Measurements from ENCODE around the gene DNASE1L1.

Gene DNASE1L1

DNA sequence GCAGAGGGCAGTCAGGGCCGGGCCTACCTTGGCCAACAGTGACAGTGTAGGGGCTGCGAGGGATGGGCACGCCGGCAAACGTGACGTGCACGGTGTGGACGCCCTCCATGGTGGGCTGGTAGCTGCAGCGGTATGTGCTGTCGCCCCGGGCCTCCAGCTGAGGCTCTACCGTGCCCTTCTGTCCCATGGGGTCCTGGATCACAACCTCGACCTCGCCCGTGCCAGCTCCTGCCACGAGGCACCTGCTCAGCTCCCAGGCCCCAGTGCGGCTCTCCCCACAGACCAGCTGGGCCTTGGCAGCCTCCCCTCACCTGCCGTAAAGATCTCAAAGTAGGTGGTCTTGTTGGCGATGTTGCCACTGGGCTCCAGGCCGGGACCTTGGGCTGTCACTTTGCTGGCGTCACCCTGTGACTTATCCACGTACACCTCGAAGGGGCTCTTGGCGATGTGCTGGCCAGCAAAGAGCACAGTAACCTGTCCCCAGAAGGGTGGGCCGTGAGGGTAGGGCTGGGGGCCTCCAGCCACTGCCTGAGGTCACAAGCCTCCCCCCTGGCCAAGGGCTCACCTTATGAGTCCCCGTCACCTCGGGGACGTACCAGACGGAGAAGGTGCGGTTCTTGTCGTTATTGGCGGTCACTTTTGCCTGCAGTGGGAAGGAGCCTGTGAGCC lies 42.9 kb downstream of the DNASE1L1 start:
- TF ChIP-seq, protein P1, sequence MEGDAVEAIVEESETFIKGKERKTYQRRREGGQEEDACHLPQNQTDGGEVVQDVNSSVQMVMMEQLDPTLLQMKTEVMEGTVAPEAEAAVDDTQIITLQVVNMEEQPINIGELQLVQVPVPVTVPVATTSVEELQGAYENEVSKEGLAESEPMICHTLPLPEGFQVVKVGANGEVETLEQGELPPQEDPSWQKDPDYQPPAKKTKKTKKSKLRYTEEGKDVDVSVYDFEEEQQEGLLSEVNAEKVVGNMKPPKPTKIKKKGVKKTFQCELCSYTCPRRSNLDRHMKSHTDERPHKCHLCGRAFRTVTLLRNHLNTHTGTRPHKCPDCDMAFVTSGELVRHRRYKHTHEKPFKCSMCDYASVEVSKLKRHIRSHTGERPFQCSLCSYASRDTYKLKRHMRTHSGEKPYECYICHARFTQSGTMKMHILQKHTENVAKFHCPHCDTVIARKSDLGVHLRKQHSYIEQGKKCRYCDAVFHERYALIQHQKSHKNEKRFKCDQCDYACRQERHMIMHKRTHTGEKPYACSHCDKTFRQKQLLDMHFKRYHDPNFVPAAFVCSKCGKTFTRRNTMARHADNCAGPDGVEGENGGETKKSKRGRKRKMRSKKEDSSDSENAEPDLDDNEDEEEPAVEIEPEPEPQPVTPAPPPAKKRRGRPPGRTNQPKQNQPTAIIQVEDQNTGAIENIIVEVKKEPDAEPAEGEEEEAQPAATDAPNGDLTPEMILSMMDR (IDR thresholded peaks at IDR 0.05; ENCODE audit: low read depth, low read length) = no peak
- no peak for TF ChIP-seq POLR2A (IDR thresholded peaks at IDR 0.05; ENCODE audit: extremely low read depth, insufficient read length)
- TF ChIP-seq, protein P2, sequence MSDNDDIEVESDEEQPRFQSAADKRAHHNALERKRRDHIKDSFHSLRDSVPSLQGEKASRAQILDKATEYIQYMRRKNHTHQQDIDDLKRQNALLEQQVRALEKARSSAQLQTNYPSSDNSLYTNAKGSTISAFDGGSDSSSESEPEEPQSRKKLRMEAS (IDR thresholded peaks at IDR 0.05; ENCODE audit: low read depth, low read length) = no peak
- TF ChIP-seq MYC (IDR thresholded peaks at IDR 0.05; ENCODE audit: low read depth, low read length) = no peak
- DNase-seq (ENCODE audit: low read depth) = no peak
- no peak overlapping the region for H3K4me3 ChIP-seq (ENCODE audit: low read depth, low read length)

DNA sequence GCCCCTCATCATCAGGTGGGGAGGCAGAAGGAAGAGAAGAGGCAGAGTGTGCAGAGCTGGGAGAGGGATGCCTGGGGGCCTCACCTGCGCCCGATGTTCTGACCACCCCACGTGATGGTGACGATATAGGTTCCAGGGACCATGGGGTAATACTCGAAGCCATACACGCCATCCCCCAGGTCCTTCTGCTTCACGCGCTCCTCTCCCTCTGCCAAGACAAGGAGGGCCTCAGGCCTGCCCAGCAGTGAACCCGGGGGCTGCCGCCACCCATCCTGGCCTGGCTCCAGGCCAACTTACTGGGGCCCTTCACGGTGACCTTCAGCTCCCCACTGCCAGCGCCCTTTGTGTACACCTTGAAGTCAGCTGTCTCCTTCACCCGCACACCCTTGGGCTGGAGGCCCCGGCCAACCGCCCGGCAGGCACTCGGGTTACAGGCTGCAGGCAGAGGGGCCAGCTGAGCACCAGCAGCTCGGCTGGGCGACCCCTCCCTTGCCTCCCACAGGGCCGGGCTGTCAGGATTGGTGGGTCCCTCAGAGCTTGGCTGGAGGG lies 43.9 kb downstream of the DNASE1L1 start:
- TF ChIP-seq POLR2A (IDR thresholded peaks at IDR 0.05; ENCODE audit: extremely low read depth, insufficient read length) (no peak), MYC (IDR thresholded peaks at IDR 0.05; ENCODE audit: low read depth, low read length) (no peak)
- TF ChIP-seq, protein P1 (IDR thresholded peaks at IDR 0.05; ENCODE audit: low read depth, low read length) = no peak
- TF ChIP-seq, protein P2 (IDR thresholded peaks at IDR 0.05; ENCODE audit: low read depth, low read length) = no peak
- no peak overlapping the region for H3K4me3 ChIP-seq (ENCODE audit: low read depth, low read length)
- no peak for DNase-seq (ENCODE audit: low read depth)

DNA sequence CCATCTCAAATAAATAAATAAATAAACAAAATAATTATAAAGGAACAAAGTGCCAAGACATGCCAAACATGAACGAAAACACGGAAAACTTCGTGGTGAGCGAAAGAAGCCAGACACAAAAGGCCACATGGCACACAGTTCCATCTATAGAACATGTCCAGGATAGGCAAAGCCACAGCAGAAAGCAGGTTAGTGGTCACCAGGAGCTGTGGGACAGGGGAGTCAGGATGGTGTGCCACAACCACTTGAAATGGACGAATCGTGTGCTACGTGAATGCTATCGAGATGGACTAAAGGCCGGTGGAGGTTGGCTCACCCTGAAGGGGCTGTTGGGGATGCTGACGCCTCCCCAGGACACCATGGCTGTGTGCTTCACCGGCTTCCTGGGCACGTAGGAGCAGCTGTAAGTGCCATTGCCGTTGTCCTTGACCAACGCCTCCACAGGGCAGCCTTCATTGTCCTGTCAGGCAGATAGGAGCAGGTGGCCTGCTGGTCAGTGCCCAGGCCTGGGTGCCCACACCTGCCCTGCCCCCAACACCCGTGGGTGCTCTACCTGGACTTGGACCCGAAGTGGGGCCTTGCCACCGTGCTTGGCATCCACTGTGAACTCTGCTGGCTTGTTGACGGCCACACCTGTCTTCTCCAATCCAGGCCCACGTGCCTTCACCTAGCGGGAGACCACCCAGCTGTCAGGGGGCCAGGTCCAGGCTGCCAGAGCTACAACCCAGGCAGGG lies 45.2 kb downstream of the DNASE1L1 start:
- no peak overlapping the region for H3K4me3 ChIP-seq (ENCODE audit: low read depth, low read length)
- TF ChIP-seq MYC (IDR thresholded peaks at IDR 0.05; ENCODE audit: low read depth, low read length) = no peak
- no peak for TF ChIP-seq POLR2A (IDR thresholded peaks at IDR 0.05; ENCODE audit: extremely low read depth, insufficient read length)
- TF ChIP-seq, protein P1 (IDR thresholded peaks at IDR 0.05; ENCODE audit: low read depth, low read length) = no peak
- TF ChIP-seq, protein P2 (IDR thresholded peaks at IDR 0.05; ENCODE audit: low read depth, low read length) = no peak
- DNase-seq (ENCODE audit: low read depth) = no peak

DNA sequence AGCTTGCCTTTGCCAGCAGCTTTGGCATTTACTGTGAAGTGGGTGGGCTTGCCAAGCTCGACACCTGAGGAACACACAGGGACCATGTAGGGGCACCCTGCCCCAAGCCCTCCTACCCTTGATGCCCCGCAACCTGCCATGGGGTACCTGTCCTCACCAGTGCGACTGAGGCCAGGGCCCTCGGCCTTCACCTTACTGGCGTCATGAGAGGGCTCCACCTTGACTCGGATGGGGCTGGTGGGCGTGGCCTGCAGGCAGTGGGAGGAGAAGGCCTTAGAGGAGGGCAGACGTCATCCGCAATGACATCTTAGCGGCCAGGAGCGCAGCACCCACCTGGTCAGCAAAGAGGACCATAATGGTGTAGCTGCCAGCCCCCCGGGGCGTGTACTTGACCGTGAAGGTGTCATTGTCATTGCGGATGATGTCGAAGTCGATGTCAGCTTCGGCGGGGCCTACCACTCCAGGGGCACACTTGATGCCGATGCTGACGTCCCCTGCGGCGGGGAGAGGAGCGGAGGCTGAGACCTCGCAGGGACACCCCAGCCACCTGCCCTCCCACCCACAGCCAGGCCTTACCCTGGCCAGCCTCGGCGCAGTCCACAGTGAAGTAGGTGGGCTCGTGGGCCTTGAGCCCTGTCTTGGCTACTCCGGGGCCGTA lies 46.8 kb downstream of the DNASE1L1 start:
- TF ChIP-seq MYC (IDR thresholded peaks at IDR 0.05; ENCODE audit: low read depth, low read length) (no peak), POLR2A (IDR thresholded peaks at IDR 0.05; ENCODE audit: extremely low read depth, insufficient read length) (no peak)
- TF ChIP-seq, protein P2 (IDR thresholded peaks at IDR 0.05; ENCODE audit: low read depth, low read length) = no peak
- TF ChIP-seq, protein P1 (IDR thresholded peaks at IDR 0.05; ENCODE audit: low read depth, low read length) = no peak
- no peak for DNase-seq (ENCODE audit: low read depth)

DNA sequence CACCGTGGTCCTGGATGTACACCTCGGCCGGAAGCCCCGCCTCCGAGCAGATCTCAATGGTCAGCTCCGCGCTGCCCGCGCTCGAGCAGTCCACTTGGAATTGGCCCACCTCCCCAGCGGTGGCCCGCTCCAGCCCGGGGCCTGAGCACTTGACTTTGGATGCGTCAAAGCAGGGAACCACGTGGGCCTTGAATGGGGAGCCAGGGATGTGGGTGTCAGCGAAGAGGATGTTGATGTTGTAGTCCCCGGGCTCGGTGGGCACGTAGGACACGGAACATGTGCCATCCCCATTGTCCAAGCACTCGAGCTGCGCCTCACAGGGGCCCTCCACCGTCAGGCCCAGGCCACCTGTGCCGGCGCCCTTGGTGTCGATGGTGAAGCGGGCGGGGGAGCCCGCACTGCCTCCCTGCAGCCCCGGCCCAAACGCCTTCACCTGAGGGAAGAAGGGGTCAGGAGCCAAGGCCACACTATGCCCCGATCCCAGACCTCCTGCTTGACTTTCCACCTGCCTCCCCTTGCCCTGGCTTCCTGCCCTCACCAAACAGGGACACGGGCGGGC lies 48.8 kb downstream of the DNASE1L1 start:
- no peak for DNase-seq (ENCODE audit: low read depth)
- TF ChIP-seq MYC (IDR thresholded peaks at IDR 0.05; ENCODE audit: low read depth, low read length) (no peak), POLR2A (IDR thresholded peaks at IDR 0.05; ENCODE audit: extremely low read depth, insufficient read length) (no peak)
- TF ChIP-seq, protein P1 (IDR thresholded peaks at IDR 0.05; ENCODE audit: low read depth, low read length) = no peak
- H3K4me3 ChIP-seq (ENCODE audit: low read depth, low read length) = no peak overlapping the region

More for the DNA sequence above, 46.8 kb downstream of the DNASE1L1 start:
- H3K4me3 ChIP-seq (ENCODE audit: low read depth, low read length) = no peak overlapping the region
